GM12873 (cell line): ENCODE data around the gene LUC7L2.

Source experiments
- CTCF ChIP-seq: IDR thresholded peaks from 2 replicates; pipeline ENCODE4 v1.5.1; 2012; ENCODE audit warnings: low read depth, mild to moderate bottlenecking, moderate library complexity, low read length, control low read depth; ENCODE audit not compliant: insufficient read depth; ENCODE audit errors: missing control alignments

Gene LUC7L2

GRCh38 chr7:139360948-139361307, 1.2 kb downstream of the LUC7L2 start:
- TF ChIP-seq CTCF, result no peak

DNA sequence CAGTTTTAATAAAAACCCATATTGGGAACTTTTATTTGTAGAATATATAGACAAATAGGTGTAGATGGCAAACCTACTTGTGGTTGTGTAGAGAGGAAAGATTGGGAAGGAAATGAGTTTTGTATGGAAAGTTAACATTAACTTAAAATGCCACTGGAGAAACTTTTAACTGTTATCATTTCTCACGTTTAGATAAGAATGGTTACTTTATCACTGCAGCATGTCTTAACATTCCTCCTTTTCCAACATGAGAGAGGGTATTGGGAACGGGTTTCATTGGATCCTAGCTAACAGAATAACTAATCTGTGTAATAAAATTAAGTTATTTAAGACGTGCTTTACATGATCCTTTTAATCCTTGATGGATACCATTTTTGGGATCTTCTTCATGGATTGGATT, 1.8 kb downstream of the LUC7L2 start:
- no peak for TF ChIP-seq CTCF

DNA sequence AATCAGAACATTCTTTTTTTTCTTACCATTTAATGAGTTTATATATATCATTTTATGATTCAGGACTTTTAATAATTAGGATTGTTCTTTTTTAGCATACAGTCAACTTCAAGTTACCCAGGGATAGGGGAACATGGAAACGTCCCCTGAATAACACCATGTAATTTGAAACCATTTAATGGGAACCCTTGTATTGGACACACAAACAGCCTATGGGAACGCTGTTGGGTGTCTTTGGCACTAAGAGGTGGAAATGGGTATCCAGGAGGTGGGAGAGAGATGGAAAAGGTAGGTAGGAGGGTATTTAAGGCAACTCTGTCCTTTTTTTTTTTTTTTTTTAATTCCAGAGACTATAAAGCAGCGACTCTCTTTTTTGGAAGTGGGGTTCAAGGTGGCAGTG, 2.6 kb downstream of the LUC7L2 start:
- TF ChIP-seq CTCF, result no peak

DNA sequence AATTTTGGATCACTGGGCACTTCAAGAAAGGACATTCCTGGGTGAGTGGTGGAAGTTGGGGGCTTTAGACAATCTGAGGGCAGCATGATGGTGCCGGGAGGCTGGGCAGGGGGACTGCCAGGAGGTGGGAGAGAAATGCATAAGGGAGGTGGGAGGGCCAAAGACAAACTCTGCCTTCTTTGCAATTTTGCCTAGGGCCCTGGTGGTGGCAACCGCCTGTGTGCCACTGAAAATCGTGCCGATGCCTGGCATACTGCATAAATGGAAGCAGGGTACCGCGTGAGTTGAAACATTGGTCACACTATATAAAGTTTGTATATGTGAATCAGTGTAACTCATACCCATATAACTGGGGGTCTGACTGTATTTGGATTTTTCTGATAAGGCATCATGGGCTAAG, 3.3 kb downstream of the LUC7L2 start:
- no peak for TF ChIP-seq CTCF

DNA sequence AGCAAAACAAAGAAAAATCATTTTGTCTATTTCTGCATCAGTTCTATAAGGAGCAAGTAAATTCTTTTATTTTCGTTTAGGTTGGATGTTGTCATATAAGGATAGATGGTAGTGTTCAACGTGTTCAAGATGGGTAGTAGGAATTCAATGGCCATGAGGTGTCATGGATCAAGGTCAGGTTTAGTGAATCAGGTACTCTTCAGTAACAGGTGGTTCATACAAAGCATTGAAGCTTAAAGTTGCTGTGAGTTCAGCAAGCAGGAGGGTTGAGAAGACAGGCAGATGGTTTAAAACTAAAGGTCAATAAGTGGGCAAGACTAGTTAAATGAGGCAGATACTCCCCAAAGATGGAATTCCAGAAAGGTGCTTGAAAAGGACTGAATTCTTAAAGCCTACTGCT, 5.6 kb downstream of the LUC7L2 start:
- no peak for TF ChIP-seq CTCF

GRCh38 chr7:139366400-139366799, 6.7 kb downstream of the LUC7L2 start:
- no peak for TF ChIP-seq CTCF

DNA sequence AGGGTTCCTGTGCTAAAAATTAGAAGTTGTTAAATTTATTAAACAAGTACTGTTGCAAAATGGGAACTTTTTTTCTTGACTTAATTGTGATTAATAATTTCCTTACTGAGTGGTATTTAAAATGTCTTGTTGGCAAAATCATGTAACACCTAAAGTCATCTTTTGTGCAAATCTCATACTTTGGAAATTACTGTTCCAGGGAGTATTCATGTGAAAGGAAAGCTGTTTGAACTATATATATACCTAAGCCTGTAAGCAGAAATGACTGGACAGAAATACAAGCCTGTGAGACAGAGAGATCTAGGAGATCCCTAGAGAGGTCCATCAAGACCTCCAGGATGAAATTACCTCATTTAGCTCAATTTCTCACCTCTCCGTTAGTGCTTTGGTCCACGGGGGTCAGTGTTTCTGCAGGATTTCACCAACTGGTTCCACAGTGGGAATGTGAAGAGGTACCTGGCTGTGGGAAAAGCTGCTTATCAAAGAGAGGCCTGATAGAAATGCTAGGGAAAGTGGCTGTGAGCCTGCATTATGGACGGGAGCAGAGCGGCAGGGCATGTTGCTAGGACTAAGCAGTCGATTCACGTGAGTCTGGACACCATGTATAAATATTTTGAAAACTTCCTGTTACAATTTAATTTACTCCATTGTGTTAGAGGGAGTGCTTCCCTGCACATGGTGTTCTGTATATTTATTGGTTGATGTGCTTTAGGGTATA, 7.9 kb downstream of the LUC7L2 start:
- no peak for TF ChIP-seq CTCF
